Activated CD8-positive, alpha-beta T cell treated with anti-CD3 and anti-CD28 coated beads for 36 hours (primary cell): ENCODE measurements around the gene TMEM101. TPM values are rescaled to one million over a fixed set of nuclear protein-coding genes. Genes with fewer than 3 reads are reported as not detected.

Experiments
- ATAC-seq: fragments of 200-7000 bp; cut with Tn5 transposase; one replicate; pipeline ENCODE4 v1.10.0; 2021; ENCODE audit warnings: mild to moderate bottlenecking, moderate library complexity
- CTCF ChIA-PET: fragments of 350-600 bp; sonication (Branson Sonifier 250); formaldehyde crosslinking; loops from one replicate; lab custom pipeline; 2021; ENCODE audit warnings: antibody characterized with exemption; lab: Charles Lee
- POLR2A ChIA-PET: fragments of 350-600 bp; sonication (Branson Sonifier 250); formaldehyde crosslinking; loops from one replicate; lab custom pipeline; 2021; ENCODE audit warnings: antibody characterized with exemption; lab: Charles Lee
- DNase-seq: peaks from one replicate; pipeline ENCODE4 v3.0.0-alpha.2; 2020
- H3K27ac Mint-ChIP-seq: one replicate; pipeline ENCODE4 v1.8.0; 2021; ENCODE audit warnings: mild to moderate bottlenecking, mixed read lengths
- H3K27me3 Mint-ChIP-seq: one replicate; pipeline ENCODE4 v1.8.0; 2021; ENCODE audit warnings: mixed read lengths
- H3K36me3 Mint-ChIP-seq: one replicate; pipeline ENCODE4 v1.8.0; 2021; ENCODE audit warnings: low read depth, mixed read lengths
- H3K4me1 Mint-ChIP-seq: one replicate; pipeline ENCODE4 v1.8.0; 2021; ENCODE audit warnings: low read depth, mixed read lengths
- H3K4me3 Mint-ChIP-seq: one replicate; pipeline ENCODE4 v1.8.0; 2021; ENCODE audit warnings: mild to moderate bottlenecking, moderate library complexity, mixed read lengths
- H3K9me3 Mint-ChIP-seq: one replicate; pipeline ENCODE4 v1.8.0; 2021; ENCODE audit warnings: mixed read lengths
- CTCF ChIP-seq: fragments of 200-600 bp; IDR thresholded peaks from one replicate; pipeline ENCODE4 v1.8.0; 2022; ENCODE audit warnings: antibody characterized with exemption, mild to moderate bottlenecking
- intact Hi-C: fragments of 100-400 bp; cut with micrococcal nuclease; formaldehyde crosslinking; loops from one replicate; pipeline ENCODE4 v1.10.0; 2022
- total RNA-seq, 2 experiments: library from RNA; stranded (reverse); gene quantifications; one replicate each; pipeline ENCODE4 v1.2.3, GENCODE V29; 2021

The TMEM101 gene
- total RNA-seq, 2 experiments from 2014 or later: 26.1 to 28.5 TPM

GRCh38 chr17:44012391-44012790 lies 2.4 kb downstream of the TMEM101 start:
- Mint-ChIP-seq H3K4me1 (peaks cover 17% of the 10 kb centered on the region), H3K36me3 (peaks cover 19% of the 10 kb centered on the region), H3K4me3 (no peak overlapping the region), H3K27ac (no peak overlapping the region), H3K9me3 (no peaks in the 10 kb centered on the region), H3K27me3 (no peaks in the 10 kb centered on the region)
- TF ChIP-seq CTCF: no peak
- intact Hi-C loops: no loop called here
- no peak for DNase-seq
- no peak for ATAC-seq
- POLR2A ChIA-PET: interaction anchor here (0.8 to 1.5 kb wide), 3 partner anchors 11 to 645 kb away, joined by 3 read pairs; no protein-coding TSS in a partner anchor
- CTCF ChIA-PET: interaction anchor here (0.9 to 1.2 kb wide), 2 partner anchors 13 to 72 kb away, joined by 3 read pairs; no protein-coding TSS in a partner anchor

GRCh38 chr17:44011876-44012275 lies 2.9 kb downstream of the TMEM101 start:
- H3K4me1 Mint-ChIP-seq: peaks cover 21% of the 10 kb centered on the region
- ChIA-PET POLR2A (interaction anchor here (0.9 to 1.5 kb wide), 3 partner anchors 12 to 644 kb away, joined by 3 read pairs; no protein-coding TSS in a partner anchor), CTCF (interaction anchor here (1.2 kb wide), 1 partner anchor 13 kb away, joined by 3 read pairs; no protein-coding TSS in a partner anchor)
- no peak for TF ChIP-seq CTCF
- H3K27me3 Mint-ChIP-seq: no peaks in the 10 kb centered on the region
- no peak overlapping the region for H3K27ac Mint-ChIP-seq
- H3K9me3 Mint-ChIP-seq: no peaks in the 10 kb centered on the region
- DNase-seq (no peak), ATAC-seq (no peak)
- no peak overlapping the region for H3K4me3 Mint-ChIP-seq
- intact Hi-C loops: no loop called here
- peaks cover 19% of the 10 kb centered on the region for H3K36me3 Mint-ChIP-seq

- intact Hi-C loops: no loop called here
- Mint-ChIP-seq H3K36me3 (peaks cover 19% of the 10 kb centered on the region), H3K4me1 (peaks cover 25% of the 10 kb centered on the region), H3K27me3 (peaks cover 4% of the 10 kb centered on the region), H3K4me3 (no peak overlapping the region), H3K9me3 (no peaks in the 10 kb centered on the region), H3K27ac (no peak overlapping the region)
- ChIA-PET POLR2A (interaction anchor here (0.9 to 1.5 kb wide), 3 partner anchors 12 to 643 kb away, joined by 3 read pairs; no protein-coding TSS in a partner anchor), CTCF (interaction anchor here (1.2 kb wide), 1 partner anchor 12 kb away, joined by 3 read pairs; no protein-coding TSS in a partner anchor)
- DNase-seq (no peak), ATAC-seq (no peak)
- no peak for TF ChIP-seq CTCF
These were observed 3.7 kb downstream of the TMEM101 start for GRCh38 chr17:44010966-44011647.

DNA sequence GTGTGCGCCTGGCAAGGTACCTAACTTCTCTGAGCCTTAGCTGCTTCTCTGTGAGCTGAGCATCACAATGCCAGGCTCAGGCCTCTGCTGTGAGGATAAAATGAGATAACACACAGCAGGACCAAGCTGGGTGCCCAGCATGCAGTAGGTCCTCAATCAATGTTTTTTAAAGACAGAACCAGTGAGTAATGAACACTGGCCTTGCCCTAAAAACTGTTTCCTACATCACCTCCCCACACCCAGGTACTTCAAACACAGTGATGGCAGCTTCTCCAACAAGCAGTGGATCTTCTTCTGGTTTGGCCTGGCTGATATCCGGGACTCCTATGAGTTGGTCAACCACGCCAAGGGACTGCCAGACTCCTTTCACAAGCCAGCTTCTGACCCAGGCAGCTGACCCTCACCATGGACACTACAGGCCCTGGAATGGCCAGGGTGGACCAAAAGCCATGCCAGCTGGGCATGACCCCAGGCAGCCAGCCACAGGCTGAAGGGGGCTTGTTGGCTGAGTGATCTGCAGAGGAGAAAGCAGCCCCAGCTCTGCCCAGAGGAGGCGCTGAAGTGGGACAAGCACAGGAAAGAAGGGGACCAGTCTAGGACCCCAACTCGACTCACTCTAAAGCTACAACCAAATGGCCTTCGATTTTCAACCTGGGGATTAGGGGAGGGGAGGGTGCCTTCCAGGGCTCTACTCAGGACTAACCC lies 6.4 kb downstream of the TMEM101 start:
- no peak for TF ChIP-seq CTCF
- POLR2A ChIA-PET: interaction anchor here (0.5 to 1.2 kb wide), 4 partner anchors 16 to 314 kb away, joined by 3 read pairs; partner anchors contain the start of gene LSM12
- H3K27ac Mint-ChIP-seq: no peak overlapping the region
- no peak for ATAC-seq
- CTCF ChIA-PET: interaction anchor here (1.0 to 2.0 kb wide), 7 partner anchors 13 to 130 kb away, joined by 3 to 9 read pairs (median 4); no protein-coding TSS in a partner anchor
- intact Hi-C loops: no loop called here
- peak overlapping the region; percentile 83 for H3K4me3 Mint-ChIP-seq
- peaks cover 16% of the 10 kb centered on the region for H3K36me3 Mint-ChIP-seq
- H3K9me3 Mint-ChIP-seq: no peaks in the 10 kb centered on the region
- peak; percentile 26 for DNase-seq
- peaks cover 24% of the 10 kb centered on the region for H3K4me1 Mint-ChIP-seq
- peaks cover 17% of the 10 kb centered on the region for H3K27me3 Mint-ChIP-seq
